ENCODE data around the gene MAB21L4. TPM values are rescaled to one million over a fixed set of nuclear protein-coding genes. Genes with fewer than 3 reads are reported as not detected.
A peak's percentile ranks its signal among the peaks of the same experiment; 100 is the strongest.

Gene MAB21L4
- total RNA-seq (1 to 10 TPM in 2 of 6 donors, under 1 TPM in 4; 0.14 to 1.5 (median 0.45) TPM), polyA plus RNA-seq (1 to 10 TPM; 2.0 TPM)

- DNase-seq: peak in 2 of 6 donors; percentile 21 to 61
- intact Hi-C loops (cut with DNase I): no loop called here
- 81 to 84% methylated on average over 23 to 24 of the region's 24 CpGs for WGBS, 2 donors
- Histone ChIP-seq H3K36me3 (no peaks in the 10 kb centered on the region), H3K27me3 (no peaks in the 10 kb centered on the region), H3K9me3 (no peaks in the 10 kb centered on the region), H3K27ac (no peak within 1 kb of the TSS), H3K4me1 (peaks cover 0 to 10% (median 7%) of the 10 kb centered on the region in 3 donors), H3K4me3 (peak within 1 kb of the TSS in 1 of 4 donors; percentile 22)
- peak in 2 of 4 donors; percentile 1 to 25 for ATAC-seq
- no peak for TF ChIP-seq CTCF (IDR thresholded peaks at IDR 0.05)
- no peak for FAIRE-seq
Measured at GRCh38 chr2:240895656-240896388, at the start of gene MAB21L4. TSS of gene MAB21L4 (minus strand) at chr2:240896156. CDS start at chr2:240895997, 159 bp downstream.

GRCh38 chr2:240936106-240936505 is 40.1 kb upstream of the MAB21L4 start:
- no peaks in the 10 kb centered on the region for H3K4me1 ChIP-seq
- ATAC-seq: no peak
- 75 to 82% methylated on average over 9 of the region's 9 CpGs for WGBS, 2 donors
- no peak for FAIRE-seq
- DNase-seq: peak in 1 of 6 donors; percentile 3
- no peak for TF ChIP-seq CTCF (IDR thresholded peaks at IDR 0.05)
- no peaks in the 10 kb centered on the region for H3K36me3 ChIP-seq
- H3K4me3 ChIP-seq: no peak overlapping the region
- no peaks in the 10 kb centered on the region for H3K27me3 ChIP-seq
- intact Hi-C loops (cut with DNase I): no loop called here
- H3K27ac ChIP-seq: no peak overlapping the region
- H3K9me3 ChIP-seq: no peaks in the 10 kb centered on the region

- Histone ChIP-seq H3K4me1 (no peaks in the 10 kb centered on the region), H3K9me3 (no peaks in the 10 kb centered on the region), H3K27me3 (no peaks in the 10 kb centered on the region), H3K36me3 (no peaks in the 10 kb centered on the region), H3K27ac (no peak overlapping the region), H3K4me3 (no peak overlapping the region)
- FAIRE-seq (no peak), ATAC-seq (no peak), DNase-seq (peak in 4 of 6 donors; percentile 3 to 55 (median 14))
- no peak for TF ChIP-seq CTCF (IDR thresholded peaks at IDR 0.05)
- WGBS, 2 donors: 86 to 90% methylated on average over 25 of the region's 25 CpGs
- intact Hi-C loops (cut with DNase I): no loop called here
Measured at GRCh38 chr2:240935103-240935876, 39.3 kb upstream of the MAB21L4 start.

GRCh38 chr2:240934701-240935102 is 38.7 kb upstream of the MAB21L4 start:
- H3K27ac ChIP-seq: no peak overlapping the region
- no peaks in the 10 kb centered on the region for H3K27me3 ChIP-seq
- ATAC-seq (no peak), FAIRE-seq (no peak), DNase-seq (peak in 5 of 6 donors; percentile 5 to 66 (median 11))
- no peak overlapping the region for H3K4me3 ChIP-seq
- WGBS, 2 donors: 86 to 88% methylated on average over 12 of the region's 12 CpGs
- TF ChIP-seq CTCF (IDR thresholded peaks at IDR 0.05): no peak
- intact Hi-C loops (cut with DNase I): no loop called here
- no peaks in the 10 kb centered on the region for H3K36me3 ChIP-seq
- no peaks in the 10 kb centered on the region for H3K9me3 ChIP-seq
- H3K4me1 ChIP-seq: no peaks in the 10 kb centered on the region

All from pancreas (tissue), 10 donors.